Left ventricle myocardium inferior (tissue), 1 donor: ENCODE results near the gene SLC10A7. TPM values are rescaled to one million over a fixed set of nuclear protein-coding genes. Genes with fewer than 3 reads are reported as not detected.

ENCODE experiments used
- DNase-seq: peaks from one replicate; pipeline ENCODE4 v3.0.0-alpha.2; 2020
- H3K27ac ChIP-seq: fragments of 200-600 bp; replicated peaks from 2 replicates; pipeline ENCODE4 v1.8.0; 2021
- H3K27me3 ChIP-seq: fragments of 200-600 bp; 2 replicates; pipeline ENCODE4 v1.8.0; 2021; ENCODE audit warnings: low read depth
- H3K36me3 ChIP-seq: fragments of 200-600 bp; 2 replicates; pipeline ENCODE4 v1.8.0; 2021
- H3K4me1 ChIP-seq: fragments of 200-600 bp; 2 replicates; pipeline ENCODE4 v1.8.0; 2021
- H3K4me3 ChIP-seq: fragments of 200-600 bp; 2 replicates; pipeline ENCODE4 v1.8.0; 2021; ENCODE audit warnings: mild to moderate bottlenecking, moderate library complexity
- H3K9me3 ChIP-seq: fragments of 200-600 bp; replicated peaks from 2 replicates; pipeline ENCODE4 v1.8.0; 2021
- CTCF ChIP-seq: fragments of 200-600 bp; IDR thresholded peaks from 2 replicates; pipeline ENCODE4 v1.8.0; 2021; ENCODE audit warnings: antibody characterized with exemption, mild to moderate bottlenecking, borderline replicate concordance
- intact Hi-C: fragments of 100-400 bp; cut with micrococcal nuclease; formaldehyde crosslinking; loops from one replicate; pipeline ENCODE4 v1.11.0; 2022
- total RNA-seq: library from RNA; stranded (reverse); fragmentation: NEBNext Ultra II Directional; extraction: Animal tissue kit (Norgen Biotek cat#: 25700); gene quantifications from one replicate; pipeline ENCODE4 v1.2.1, GENCODE V29; 2021
- donor health status: DM: no; HTN: yes; CAD: no; lungs with severe emphysema.

The SLC10A7 gene
- total RNA-seq, 1 donor from 2014 or later = 4.3 TPM

DNA sequence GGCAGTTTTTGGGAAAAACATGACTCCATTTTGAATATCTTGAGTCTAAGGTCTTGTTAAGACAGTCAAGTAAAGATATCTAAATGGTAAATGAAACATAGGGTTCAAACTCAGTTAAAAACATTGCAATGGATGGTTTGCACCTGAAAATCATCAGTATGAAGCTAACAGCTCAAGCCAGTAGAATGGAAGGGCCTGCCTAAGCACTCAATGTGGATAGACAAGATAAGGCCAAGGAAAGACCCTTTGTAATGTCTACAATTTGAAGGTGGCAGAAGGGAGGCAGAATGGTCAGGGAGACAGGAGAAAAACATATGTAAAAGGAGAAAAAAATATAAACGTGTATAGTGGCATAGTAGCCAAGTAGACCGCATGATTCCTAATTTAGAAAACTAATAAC lies 229.2 kb downstream of the SLC10A7 start:
- intact Hi-C loops = no loop called here
- no peak for DNase-seq
- no peak for TF ChIP-seq CTCF
- H3K9me3 ChIP-seq = no peaks in the 10 kb centered on the region
- H3K27me3 ChIP-seq = no peaks in the 10 kb centered on the region
- H3K4me1 ChIP-seq = no peaks in the 10 kb centered on the region
- no peak overlapping the region for H3K27ac ChIP-seq
- no peak overlapping the region for H3K4me3 ChIP-seq
- peaks cover 3% of the 10 kb centered on the region for H3K36me3 ChIP-seq

DNA sequence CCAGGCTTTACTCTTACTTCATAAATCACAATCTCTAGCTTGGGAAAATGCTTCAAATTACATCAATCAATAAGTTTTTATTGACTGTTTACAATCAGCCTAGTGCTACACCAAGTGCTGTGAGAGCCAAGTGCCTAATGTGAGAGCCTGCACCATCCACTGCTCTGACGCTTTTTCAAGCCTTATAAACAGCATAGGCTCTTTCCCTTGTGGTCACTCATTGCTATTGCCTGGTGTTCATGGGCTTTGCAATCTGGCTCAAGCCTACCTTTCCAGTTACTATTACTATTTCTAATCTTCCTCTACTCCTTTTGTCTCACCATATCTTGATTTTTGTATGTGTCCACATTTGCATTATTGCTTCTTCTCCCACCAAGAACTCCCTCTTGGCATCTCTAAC lies 230.4 kb downstream of the SLC10A7 start:
- H3K4me1 ChIP-seq = no peaks in the 10 kb centered on the region
- TF ChIP-seq CTCF = no peak
- H3K36me3 ChIP-seq = peaks cover 3% of the 10 kb centered on the region
- no peaks in the 10 kb centered on the region for H3K9me3 ChIP-seq
- intact Hi-C loops = no loop called here
- no peak for DNase-seq
- no peaks in the 10 kb centered on the region for H3K27me3 ChIP-seq
- H3K4me3 ChIP-seq = no peak overlapping the region
- no peak overlapping the region for H3K27ac ChIP-seq

DNA sequence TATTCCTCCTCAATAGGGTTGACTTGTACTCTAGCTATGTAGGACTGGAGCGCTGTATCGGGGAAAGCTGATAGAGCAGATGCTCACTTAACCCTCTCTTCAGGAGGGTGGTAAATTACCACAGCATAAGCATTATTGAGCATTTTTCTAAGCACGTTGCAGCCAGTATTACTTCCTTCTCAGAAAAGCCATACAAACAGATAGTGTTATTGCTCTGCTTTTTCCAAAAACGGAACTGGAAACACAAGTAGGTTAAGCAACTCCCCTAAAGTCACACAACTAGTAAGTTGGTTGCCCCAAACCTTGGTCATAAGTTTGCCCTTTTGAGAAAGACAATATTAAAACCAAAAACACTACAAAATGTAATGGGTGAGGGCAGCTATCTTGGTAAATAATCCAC lies 233.5 kb downstream of the SLC10A7 start:
- intact Hi-C loops = no loop called here
- Histone ChIP-seq H3K4me1 (peaks cover 20% of the 10 kb centered on the region), H3K4me3 (no peak overlapping the region), H3K27ac (no peak overlapping the region), H3K36me3 (peaks cover 3% of the 10 kb centered on the region), H3K27me3 (no peaks in the 10 kb centered on the region), H3K9me3 (no peaks in the 10 kb centered on the region)
- no peak for DNase-seq
- TF ChIP-seq CTCF = no peak

GRCh38 chr4:146285037-146285436 lies 236.7 kb downstream of the SLC10A7 start:
- Histone ChIP-seq H3K27ac (peak overlapping the region; percentile 59), H3K4me1 (peaks cover 29% of the 10 kb centered on the region), H3K27me3 (no peaks in the 10 kb centered on the region), H3K4me3 (no peak overlapping the region), H3K36me3 (no peaks in the 10 kb centered on the region), H3K9me3 (no peaks in the 10 kb centered on the region)
- intact Hi-C loops = no loop called here
- DNase-seq = no peak
- TF ChIP-seq CTCF = no peak

DNA sequence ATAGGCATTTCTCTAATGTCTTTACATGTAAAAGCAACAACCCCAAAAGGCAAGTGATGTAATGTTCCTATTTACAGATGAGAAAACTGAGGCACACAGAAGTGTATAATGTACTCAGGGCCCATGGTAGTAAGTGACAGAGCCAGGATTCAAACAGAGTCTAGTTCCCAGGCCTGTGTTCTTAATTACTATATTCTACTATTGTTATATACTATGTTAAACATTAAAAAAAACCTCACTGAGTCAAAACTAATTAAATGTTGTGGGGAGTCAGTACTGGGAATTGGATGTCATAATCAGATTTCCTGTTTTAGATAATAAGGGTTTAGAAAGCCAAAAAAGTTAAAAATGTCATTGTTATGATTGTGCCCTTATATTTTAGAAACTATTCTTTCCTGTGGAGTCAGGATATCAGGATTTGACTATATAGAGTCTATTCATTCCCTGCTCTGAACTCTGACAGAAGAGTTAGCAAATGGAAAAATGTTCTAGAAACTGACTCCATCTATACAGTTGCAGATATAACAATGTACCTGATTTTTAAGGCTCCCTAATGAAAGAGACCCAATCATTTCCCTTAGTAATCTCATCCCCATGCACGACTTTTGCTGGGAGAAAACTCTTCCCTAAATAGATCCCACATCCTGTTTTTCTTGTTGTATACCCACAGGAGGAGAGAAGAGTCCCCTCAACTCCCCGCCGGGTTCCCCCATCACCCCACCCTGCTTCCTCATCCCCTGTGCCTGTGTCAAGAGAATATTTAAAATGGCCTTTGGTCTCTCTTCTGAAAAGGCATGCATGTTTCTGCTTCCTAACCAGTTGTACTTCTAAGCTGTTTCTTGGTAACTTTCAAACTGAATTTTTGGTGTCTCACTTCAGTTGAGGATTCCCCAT lies 237.7 kb downstream of the SLC10A7 start:
- intact Hi-C loops = no loop called here
- H3K27ac ChIP-seq = peak overlapping the region; percentile 59

More for the DNA sequence above, 237.7 kb downstream of the SLC10A7 start:
- Histone ChIP-seq H3K9me3 (no peaks in the 10 kb centered on the region), H3K27me3 (no peaks in the 10 kb centered on the region), H3K4me1 (peaks cover 39% of the 10 kb centered on the region), H3K36me3 (no peaks in the 10 kb centered on the region), H3K4me3 (no peak overlapping the region)
- no peak for TF ChIP-seq CTCF
- DNase-seq = no peak
